ENCODE measurements around the gene GRID1.

DNA sequence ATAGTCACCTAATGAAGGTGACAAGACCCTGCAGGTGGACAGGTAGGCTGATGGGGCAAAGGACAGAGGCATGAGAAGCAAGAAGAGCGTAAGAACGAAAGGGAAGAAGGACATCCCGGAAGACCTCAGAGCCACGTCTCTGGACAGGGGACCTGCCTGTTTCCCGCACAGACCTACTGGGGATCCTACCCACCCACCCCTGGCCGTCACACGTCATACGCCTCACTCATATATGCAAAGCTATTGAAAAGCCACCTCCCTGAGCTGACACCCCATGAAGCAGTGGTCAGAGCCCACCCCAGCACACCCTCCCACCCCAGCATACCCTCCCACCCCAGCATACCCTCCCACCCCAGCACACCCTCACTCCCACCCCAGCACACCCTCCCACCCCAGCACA, 140.6 kb downstream of the GRID1 start:
- TF ChIP-seq ZNF75A (CRISPR knock-in tag; IDR thresholded peaks at IDR 0.05) (no peak), POLR2A (conservative IDR thresholded peaks at IDR 0.05) (no peak), HDAC8 (tag; IDR thresholded peaks at IDR 0.05) (no peak), NR2C2 (CRISPR knock-in tag; IDR thresholded peaks at IDR 0.05) (no peak), NR2C2 (tag; IDR thresholded peaks at IDR 0.05) (no peak), ELF4 (CRISPR knock-in tag; IDR thresholded peaks at IDR 0.05) (no peak), PHF8 (IDR thresholded peaks at IDR 0.05; ENCODE audit: borderline replicate concordance, low read length) (no peak), ZNF224 (CRISPR knock-in tag; IDR thresholded peaks at IDR 0.05) (no peak), ATF1 (CRISPR knock-in tag; IDR thresholded peaks at IDR 0.05) (no peak), ATF1 (tag; IDR thresholded peaks at IDR 0.05) (no peak), CHD2 (IDR thresholded peaks at IDR 0.05; ENCODE audit: low read depth, low read length) (no peak)
- TF ChIP-seq, protein P1, sequence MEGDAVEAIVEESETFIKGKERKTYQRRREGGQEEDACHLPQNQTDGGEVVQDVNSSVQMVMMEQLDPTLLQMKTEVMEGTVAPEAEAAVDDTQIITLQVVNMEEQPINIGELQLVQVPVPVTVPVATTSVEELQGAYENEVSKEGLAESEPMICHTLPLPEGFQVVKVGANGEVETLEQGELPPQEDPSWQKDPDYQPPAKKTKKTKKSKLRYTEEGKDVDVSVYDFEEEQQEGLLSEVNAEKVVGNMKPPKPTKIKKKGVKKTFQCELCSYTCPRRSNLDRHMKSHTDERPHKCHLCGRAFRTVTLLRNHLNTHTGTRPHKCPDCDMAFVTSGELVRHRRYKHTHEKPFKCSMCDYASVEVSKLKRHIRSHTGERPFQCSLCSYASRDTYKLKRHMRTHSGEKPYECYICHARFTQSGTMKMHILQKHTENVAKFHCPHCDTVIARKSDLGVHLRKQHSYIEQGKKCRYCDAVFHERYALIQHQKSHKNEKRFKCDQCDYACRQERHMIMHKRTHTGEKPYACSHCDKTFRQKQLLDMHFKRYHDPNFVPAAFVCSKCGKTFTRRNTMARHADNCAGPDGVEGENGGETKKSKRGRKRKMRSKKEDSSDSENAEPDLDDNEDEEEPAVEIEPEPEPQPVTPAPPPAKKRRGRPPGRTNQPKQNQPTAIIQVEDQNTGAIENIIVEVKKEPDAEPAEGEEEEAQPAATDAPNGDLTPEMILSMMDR (IDR thresholded peaks at IDR 0.05 in 2 of 3, conservative IDR thresholded peaks at IDR 0.05 in 1 of 3; ENCODE audit: insufficient read depth in 2 of 3, low read depth in 1 of 3, low read length in 3 of 3), result no peak
- TF ChIP-seq, protein P2, sequence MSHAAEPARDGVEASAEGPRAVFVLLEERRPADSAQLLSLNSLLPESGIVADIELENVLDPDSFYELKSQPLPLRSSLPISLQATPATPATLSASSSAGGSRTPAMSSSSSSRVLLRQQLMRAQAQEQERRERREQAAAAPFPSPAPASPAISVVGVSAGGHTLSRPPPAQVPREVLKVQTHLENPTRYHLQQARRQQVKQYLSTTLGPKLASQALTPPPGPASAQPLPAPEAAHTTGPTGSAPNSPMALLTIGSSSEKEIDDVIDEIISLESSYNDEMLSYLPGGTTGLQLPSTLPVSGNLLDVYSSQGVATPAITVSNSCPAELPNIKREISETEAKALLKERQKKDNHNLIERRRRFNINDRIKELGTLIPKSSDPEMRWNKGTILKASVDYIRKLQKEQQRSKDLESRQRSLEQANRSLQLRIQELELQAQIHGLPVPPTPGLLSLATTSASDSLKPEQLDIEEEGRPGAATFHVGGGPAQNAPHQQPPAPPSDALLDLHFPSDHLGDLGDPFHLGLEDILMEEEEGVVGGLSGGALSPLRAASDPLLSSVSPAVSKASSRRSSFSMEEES (CRISPR knock-in tag; IDR thresholded peaks at IDR 0.05), result no peak
- TF ChIP-seq, protein P3, sequence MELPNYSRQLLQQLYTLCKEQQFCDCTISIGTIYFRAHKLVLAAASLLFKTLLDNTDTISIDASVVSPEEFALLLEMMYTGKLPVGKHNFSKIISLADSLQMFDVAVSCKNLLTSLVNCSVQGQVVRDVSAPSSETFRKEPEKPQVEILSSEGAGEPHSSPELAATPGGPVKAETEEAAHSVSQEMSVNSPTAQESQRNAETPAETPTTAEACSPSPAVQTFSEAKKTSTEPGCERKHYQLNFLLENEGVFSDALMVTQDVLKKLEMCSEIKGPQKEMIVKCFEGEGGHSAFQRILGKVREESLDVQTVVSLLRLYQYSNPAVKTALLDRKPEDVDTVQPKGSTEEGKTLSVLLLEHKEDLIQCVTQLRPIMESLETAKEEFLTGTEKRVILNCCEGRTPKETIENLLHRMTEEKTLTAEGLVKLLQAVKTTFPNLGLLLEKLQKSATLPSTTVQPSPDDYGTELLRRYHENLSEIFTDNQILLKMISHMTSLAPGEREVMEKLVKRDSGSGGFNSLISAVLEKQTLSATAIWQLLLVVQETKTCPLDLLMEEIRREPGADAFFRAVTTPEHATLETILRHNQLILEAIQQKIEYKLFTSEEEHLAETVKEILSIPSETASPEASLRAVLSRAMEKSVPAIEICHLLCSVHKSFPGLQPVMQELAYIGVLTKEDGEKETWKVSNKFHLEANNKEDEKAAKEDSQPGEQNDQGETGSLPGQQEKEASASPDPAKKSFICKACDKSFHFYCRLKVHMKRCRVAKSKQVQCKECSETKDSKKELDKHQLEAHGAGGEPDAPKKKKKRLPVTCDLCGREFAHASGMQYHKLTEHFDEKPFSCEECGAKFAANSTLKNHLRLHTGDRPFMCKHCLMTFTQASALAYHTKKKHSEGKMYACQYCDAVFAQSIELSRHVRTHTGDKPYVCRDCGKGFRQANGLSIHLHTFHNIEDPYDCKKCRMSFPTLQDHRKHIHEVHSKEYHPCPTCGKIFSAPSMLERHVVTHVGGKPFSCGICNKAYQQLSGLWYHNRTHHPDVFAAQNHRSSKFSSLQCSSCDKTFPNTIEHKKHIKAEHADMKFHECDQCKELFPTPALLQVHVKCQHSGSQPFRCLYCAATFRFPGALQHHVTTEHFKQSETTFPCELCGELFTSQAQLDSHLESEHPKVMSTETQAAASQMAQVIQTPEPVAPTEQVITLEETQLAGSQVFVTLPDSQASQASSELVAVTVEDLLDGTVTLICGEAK (IDR thresholded peaks at IDR 0.05), result no peak
- TF ChIP-seq, protein P3 (CRISPR knock-in tag; IDR thresholded peaks at IDR 0.05), result no peak
- TF ChIP-seq, protein P4, sequence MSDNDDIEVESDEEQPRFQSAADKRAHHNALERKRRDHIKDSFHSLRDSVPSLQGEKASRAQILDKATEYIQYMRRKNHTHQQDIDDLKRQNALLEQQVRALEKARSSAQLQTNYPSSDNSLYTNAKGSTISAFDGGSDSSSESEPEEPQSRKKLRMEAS (CRISPR knock-in tag; IDR thresholded peaks at IDR 0.05), result no peak
